ENCODE results near the gene USP1.

The USP1 gene

DNA sequence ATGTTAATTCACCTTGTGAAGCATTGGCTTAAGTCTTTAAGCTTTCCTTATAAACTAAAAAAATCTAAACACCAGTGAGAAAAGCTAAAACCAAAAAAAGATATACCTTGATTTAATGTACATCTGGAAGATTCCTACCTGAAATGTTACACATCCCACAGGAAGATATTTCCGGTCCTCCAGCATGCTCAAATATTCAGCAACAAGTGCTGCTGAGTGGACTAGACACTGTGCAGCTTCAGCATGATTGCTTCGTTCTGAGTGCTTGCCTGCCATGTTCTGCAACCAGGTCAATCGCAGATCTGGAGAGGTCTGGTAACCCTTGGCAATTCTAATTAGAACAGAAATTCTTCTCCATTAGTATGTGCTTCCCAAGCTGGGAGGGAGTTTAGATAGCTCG lies 57.3 kb downstream of the USP1 start:
- H2AFZ ChIP-seq (ENCODE audit: low read length) = no peak overlapping the region
- no peaks in the 10 kb centered on the region for H3K9me3 ChIP-seq (replicated peaks; ENCODE audit: insufficient read depth, low read length)
- no peak overlapping the region for H3K27ac ChIP-seq (ENCODE audit: low read length)
- H3K4me3 ChIP-seq (ENCODE audit: low read length) = no peak overlapping the region
- no peaks in the 10 kb centered on the region for H3K36me3 ChIP-seq (replicated peaks; ENCODE audit: insufficient read depth, low read length)
- no peaks in the 10 kb centered on the region for H4K20me1 ChIP-seq (ENCODE audit: insufficient read depth, low read length)
- TF ChIP-seq EZH2 (optimal IDR thresholded peaks at IDR 0.05; ENCODE audit: low read depth, low read length) (no peak), EZH2phosphoT487 (IDR thresholded peaks at IDR 0.05; ENCODE audit: low read length) (no peak)
- TF ChIP-seq, protein P1, sequence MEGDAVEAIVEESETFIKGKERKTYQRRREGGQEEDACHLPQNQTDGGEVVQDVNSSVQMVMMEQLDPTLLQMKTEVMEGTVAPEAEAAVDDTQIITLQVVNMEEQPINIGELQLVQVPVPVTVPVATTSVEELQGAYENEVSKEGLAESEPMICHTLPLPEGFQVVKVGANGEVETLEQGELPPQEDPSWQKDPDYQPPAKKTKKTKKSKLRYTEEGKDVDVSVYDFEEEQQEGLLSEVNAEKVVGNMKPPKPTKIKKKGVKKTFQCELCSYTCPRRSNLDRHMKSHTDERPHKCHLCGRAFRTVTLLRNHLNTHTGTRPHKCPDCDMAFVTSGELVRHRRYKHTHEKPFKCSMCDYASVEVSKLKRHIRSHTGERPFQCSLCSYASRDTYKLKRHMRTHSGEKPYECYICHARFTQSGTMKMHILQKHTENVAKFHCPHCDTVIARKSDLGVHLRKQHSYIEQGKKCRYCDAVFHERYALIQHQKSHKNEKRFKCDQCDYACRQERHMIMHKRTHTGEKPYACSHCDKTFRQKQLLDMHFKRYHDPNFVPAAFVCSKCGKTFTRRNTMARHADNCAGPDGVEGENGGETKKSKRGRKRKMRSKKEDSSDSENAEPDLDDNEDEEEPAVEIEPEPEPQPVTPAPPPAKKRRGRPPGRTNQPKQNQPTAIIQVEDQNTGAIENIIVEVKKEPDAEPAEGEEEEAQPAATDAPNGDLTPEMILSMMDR (IDR thresholded peaks at IDR 0.05; ENCODE audit: low read length) = no peak
- H3K4me1 ChIP-seq (ENCODE audit: low read length) = no peaks in the 10 kb centered on the region
- H3K9me2 ChIP-seq (replicated peaks; ENCODE audit: insufficient read depth, low read length) = no peaks in the 10 kb centered on the region
- no peak overlapping the region for H3K4me2 ChIP-seq (ENCODE audit: low read depth, low read length)
- H3F3A ChIP-seq (ENCODE audit: insufficient read depth, low read length) = no peaks in the 10 kb centered on the region
- no peaks in the 10 kb centered on the region for H3K79me2 ChIP-seq (ENCODE audit: low read length)
- H3K27me3 ChIP-seq (replicated peaks; ENCODE audit: insufficient read depth, low read length) = no peaks in the 10 kb centered on the region
- no peak for DNase-seq
- no peak overlapping the region for H3K9ac ChIP-seq (ENCODE audit: low read length)

GRCh38 chr1:62500210-62500609 lies 63.4 kb downstream of the USP1 start:
- no peak overlapping the region for H3K9ac ChIP-seq (ENCODE audit: low read length)
- no peak overlapping the region for H3K4me3 ChIP-seq (ENCODE audit: low read length)
- H2AFZ ChIP-seq (ENCODE audit: low read length) = no peak overlapping the region
- no peak for DNase-seq
- H3K27me3 ChIP-seq (replicated peaks; ENCODE audit: insufficient read depth, low read length) = no peaks in the 10 kb centered on the region
- H3K4me2 ChIP-seq (ENCODE audit: low read depth, low read length) = no peak overlapping the region
- no peaks in the 10 kb centered on the region for H3K36me3 ChIP-seq (replicated peaks; ENCODE audit: insufficient read depth, low read length)
- H4K20me1 ChIP-seq (ENCODE audit: insufficient read depth, low read length) = no peaks in the 10 kb centered on the region
- no peaks in the 10 kb centered on the region for H3K9me3 ChIP-seq (replicated peaks; ENCODE audit: insufficient read depth, low read length)
- H3K9me2 ChIP-seq (replicated peaks; ENCODE audit: insufficient read depth, low read length) = no peaks in the 10 kb centered on the region
- TF ChIP-seq EZH2phosphoT487 (IDR thresholded peaks at IDR 0.05; ENCODE audit: low read length) (no peak), EZH2 (optimal IDR thresholded peaks at IDR 0.05; ENCODE audit: low read depth, low read length) (no peak)
- TF ChIP-seq, protein P1 (IDR thresholded peaks at IDR 0.05; ENCODE audit: low read length) = no peak
- H3F3A ChIP-seq (ENCODE audit: insufficient read depth, low read length) = no peaks in the 10 kb centered on the region
- H3K4me1 ChIP-seq (ENCODE audit: low read length) = no peaks in the 10 kb centered on the region
- H3K79me2 ChIP-seq (ENCODE audit: low read length) = no peaks in the 10 kb centered on the region
- no peak overlapping the region for H3K27ac ChIP-seq (ENCODE audit: low read length)
